GM12864 (cell line): ENCODE measurements around the gene ACO1.

Experiments
- DNase-seq: peaks from one replicate; pipeline ENCODE4 v3.0.0-alpha.2; 2011; ENCODE audit warnings: low read depth
- H3K4me3 ChIP-seq: 2 replicates; pipeline ENCODE4 v1.5.1; 2011; ENCODE audit warnings: mild to moderate bottlenecking, low read depth, low read length, control low read depth
- TF ChIP-seq, protein P1 (sequence below): IDR thresholded peaks from 2 replicates; pipeline ENCODE4 v1.5.1; 2011; ENCODE audit warnings: low read depth, mild to moderate bottlenecking, moderate library complexity, low read length, control low read depth, inconsistent platforms; ENCODE audit errors: missing control alignments

Gene ACO1

DNA sequence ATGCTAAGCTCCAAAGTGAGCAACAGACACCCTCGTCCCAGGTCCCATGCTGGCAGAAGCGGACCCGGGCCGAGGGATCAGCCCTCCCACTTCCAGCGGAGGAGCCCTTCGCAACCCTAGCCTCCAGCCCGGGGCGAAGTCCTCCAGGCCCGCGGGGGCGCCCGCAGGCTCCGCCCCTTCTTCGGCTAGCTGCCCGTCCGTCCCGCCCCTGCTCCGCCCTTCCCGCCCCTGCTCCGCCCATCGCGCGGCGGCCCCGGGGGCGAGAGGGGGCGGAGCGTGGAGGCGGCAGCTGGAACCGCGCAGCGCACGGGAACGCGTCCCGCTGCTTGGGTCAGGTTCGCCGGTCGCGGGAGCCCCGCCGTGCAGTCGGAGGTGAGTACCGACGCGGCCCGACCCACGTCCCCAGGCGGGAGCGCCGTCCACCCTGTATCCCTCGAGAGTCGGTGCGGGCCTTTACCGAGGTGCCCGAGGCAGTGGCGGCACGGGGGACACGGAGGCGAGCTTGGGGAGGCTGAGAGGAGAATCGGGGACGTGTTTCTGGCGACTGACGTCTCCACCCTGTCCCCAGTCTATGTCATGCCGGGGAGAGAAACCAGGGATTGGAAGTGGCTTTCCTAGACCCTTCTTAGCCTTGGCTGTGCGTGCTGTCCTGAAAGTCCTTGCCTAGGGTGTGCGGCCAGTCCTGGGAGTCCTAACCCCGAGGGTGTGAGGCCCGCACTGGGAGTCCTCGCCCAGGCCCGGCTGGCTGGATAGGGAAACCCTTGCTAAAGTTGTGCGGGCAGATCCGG is at the start of gene ACO1:
TSS of gene ACO1 (plus strand) at position 280 of the 788 bp plus-strand sequence. CDS start 20,864 bp downstream, outside the sequence.
- H3K4me3 ChIP-seq = peak within 1 kb of the TSS; percentile 90
- TF ChIP-seq, protein P1, sequence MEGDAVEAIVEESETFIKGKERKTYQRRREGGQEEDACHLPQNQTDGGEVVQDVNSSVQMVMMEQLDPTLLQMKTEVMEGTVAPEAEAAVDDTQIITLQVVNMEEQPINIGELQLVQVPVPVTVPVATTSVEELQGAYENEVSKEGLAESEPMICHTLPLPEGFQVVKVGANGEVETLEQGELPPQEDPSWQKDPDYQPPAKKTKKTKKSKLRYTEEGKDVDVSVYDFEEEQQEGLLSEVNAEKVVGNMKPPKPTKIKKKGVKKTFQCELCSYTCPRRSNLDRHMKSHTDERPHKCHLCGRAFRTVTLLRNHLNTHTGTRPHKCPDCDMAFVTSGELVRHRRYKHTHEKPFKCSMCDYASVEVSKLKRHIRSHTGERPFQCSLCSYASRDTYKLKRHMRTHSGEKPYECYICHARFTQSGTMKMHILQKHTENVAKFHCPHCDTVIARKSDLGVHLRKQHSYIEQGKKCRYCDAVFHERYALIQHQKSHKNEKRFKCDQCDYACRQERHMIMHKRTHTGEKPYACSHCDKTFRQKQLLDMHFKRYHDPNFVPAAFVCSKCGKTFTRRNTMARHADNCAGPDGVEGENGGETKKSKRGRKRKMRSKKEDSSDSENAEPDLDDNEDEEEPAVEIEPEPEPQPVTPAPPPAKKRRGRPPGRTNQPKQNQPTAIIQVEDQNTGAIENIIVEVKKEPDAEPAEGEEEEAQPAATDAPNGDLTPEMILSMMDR = no peak
- DNase-seq = peak; percentile 26

DNA sequence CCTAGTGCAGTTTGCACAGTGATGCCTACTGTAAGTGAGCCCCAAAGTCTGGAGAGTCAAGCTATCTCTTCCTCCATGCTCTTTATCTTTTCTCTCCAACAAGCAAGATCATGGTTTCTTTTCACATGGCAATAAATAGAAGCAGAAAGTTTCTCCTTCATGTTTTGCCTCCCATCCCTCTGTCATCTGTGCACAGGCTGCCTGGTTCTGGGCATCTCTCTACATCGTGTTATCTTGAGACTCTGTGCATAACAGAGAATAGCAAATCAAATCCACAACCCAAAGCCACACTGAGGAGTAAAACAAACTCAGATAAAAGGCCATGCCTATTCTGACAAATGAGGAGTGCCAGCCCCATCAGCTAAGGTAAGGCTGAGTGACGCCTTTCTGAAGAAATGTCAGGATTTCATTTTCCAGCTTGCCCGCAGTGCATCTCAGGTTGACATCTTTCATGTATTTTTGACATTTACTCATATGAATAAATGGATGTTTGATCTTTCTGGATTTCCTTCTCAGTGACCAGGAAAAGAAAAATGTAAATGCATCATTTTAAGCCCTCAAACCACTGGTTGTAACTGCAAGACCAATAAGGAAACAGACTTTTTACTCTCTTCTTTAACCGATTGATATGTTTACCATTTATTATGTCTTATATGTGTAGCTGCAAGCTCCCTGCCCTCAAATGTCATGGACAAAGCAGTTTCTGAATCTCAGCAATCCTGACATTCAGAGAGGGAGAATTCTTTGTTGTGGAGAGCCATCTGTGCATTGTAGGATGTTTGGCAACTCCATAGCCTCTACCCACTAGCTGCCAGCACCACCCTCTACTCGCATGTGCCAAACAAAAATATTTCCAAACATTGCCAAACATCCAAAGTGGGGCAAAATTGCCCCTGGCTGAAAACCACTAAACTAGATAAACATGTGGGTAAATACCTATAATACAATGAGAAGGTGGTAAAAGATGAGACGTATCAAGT is 49.2 kb upstream of the ACO1 start:
- TF ChIP-seq, protein P1 = no peak
- H3K4me3 ChIP-seq = no peak overlapping the region
- no peak for DNase-seq

DNA sequence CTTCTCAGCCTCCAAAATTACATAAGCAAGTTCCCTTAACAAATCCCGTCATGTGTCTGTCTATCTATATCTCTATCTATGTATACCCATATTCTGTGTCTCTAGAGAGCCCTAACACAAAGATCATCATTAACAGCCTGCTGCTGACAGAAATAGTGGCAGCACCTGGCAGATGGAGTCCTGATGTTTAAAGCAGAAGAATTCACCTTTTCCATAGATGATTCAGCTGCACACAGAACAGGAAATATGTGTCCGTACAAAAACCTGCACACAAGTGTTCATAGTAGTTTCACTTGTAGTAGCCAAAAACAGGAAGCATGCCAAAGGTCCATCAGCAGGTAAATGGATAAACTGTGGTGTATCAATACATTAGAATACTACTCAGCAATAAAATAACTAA is 45.0 kb upstream of the ACO1 start:
- peak; percentile 21 for DNase-seq
- TF ChIP-seq, protein P1 = no peak
- H3K4me3 ChIP-seq = no peak overlapping the region

DNA sequence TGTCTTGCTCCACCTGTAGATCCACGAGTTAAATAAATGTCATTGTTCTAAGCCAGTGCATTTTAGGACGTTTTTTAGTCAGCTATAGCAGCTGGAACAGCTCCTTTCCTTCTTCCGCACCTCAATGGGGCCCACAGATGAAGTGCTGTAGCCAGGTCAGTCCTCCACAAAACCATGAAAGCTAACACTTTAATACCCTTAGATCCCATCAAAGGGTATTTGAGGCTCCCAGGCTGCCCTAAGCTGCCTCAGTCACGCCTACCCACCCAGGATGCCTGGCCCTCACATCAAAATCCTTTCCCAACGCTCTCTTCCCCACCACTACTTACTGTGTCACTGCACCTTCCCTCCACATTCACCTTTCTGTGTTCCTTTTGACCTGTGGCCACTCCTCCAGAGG is 44.1 kb upstream of the ACO1 start:
- DNase-seq = no peak
- H3K4me3 ChIP-seq = no peak overlapping the region
- TF ChIP-seq, protein P1 = no peak

DNA sequence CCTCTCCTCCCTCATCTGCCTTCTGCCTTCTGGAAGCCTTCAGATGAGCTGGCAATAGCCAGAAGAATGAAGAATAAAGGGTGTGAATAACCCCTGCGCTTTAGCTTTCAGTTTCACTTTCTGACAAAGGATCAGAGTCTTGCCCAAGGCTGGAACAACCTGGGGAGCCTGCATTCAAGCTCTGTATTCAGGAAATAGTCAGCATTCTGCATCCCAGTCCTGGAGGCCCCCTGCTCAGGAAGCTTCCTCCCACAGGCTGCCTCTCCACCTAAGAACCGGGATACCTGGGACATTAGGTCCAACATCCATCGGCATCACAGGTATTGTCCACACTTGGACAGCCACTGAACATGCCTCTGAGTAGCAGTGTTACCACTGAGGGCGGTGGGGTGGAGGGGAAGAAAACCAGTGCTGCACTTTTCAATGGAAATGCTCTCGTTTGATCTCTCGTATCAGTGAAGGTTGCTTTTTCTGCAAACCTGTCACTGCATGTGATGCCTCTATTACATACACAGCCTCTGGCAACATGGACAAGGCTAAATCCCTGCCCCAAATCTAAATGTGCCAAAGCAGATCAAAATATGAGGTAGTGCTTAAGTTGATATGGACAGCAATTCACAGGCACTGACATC is 39.8 kb upstream of the ACO1 start:
- no peak overlapping the region for H3K4me3 ChIP-seq
- TF ChIP-seq, protein P1 = no peak
- no peak for DNase-seq

DNA sequence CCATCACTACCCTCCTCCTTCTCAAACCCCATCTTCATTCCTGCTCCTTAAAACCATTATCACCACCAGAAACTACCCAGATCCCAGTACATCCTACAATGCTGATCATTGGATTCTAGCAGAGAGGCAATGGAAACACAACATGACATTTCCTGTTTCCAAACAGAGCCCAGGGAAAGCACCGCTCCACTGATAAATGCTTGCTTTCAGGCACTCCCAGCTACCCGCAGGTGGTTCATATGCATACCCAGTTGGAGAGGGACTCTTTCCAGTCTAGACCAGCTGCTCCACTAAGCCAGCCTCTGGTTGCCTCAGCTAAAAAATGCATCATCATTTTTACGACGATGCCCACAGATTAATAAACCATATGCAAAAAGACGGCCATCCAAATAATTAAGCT is 39.2 kb upstream of the ACO1 start:
- H3K4me3 ChIP-seq = no peak overlapping the region
- TF ChIP-seq, protein P1 = no peak
- no peak for DNase-seq
